Fibroblast of peridontal ligament (primary cell): ENCODE results near the gene NCOA1.
"Not testable (repeated sequence)": the region's sequence is repeated elsewhere in the genome, so short reads cannot be mapped to it uniquely, and the experiment has no call there.

Experiments
- DNase-seq: peaks from one replicate; pipeline ENCODE4 v3.0.0-alpha.2; 2010; ENCODE audit errors: extremely low read depth

NCOA1 gene

GRCh38 chr2:24787532-24787931 is 296.5 kb downstream of the NCOA1 start:
- no peak for DNase-seq

- DNase-seq: no peak
Measured at GRCh38 chr2:24788816-24789215, 297.8 kb downstream of the NCOA1 start.

GRCh38 chr2:24791452-24791851 is 300.4 kb downstream of the NCOA1 start:
- no peak for DNase-seq

GRCh38 chr2:24792542-24792873 is 301.5 kb downstream of the NCOA1 start:
- no peak for DNase-seq

GRCh38 chr2:24792874-24793760 is 302.1 kb downstream of the NCOA1 start, which contains the start of the genes CENPO and PTRHD1:
Gene CENPO (plus strand): TSS chr2:24793425. CDS start chr2:24793920, 495 bp downstream.
Gene PTRHD1 (minus strand): TSS chr2:24793391. CDS start chr2:24793377, 14 bp downstream.
- peak; percentile 95 for DNase-seq

GRCh38 chr2:24793761-24794435 is 302.8 kb downstream of the NCOA1 start:
- DNase-seq: no peak

- no peak for DNase-seq
Measured at GRCh38 chr2:24797644-24798043, 306.6 kb downstream of the NCOA1 start.

GRCh38 chr2:24800487-24800886 is 309.4 kb downstream of the NCOA1 start:
- DNase-seq: not testable (repeated sequence)

GRCh38 chr2:24805811-24806660 is 315.0 kb downstream of the NCOA1 start:
- not testable (repeated sequence) for DNase-seq

GRCh38 chr2:24806661-24807036 is 315.6 kb downstream of the NCOA1 start:
- DNase-seq: no peak

GRCh38 chr2:24809316-24810007 is 318.4 kb downstream of the NCOA1 start:
- peak; percentile 26 for DNase-seq

GRCh38 chr2:24813691-24814137 is 322.7 kb downstream of the NCOA1 start:
- DNase-seq: no peak

GRCh38 chr2:24814516-24814915 is 323.5 kb downstream of the NCOA1 start:
- DNase-seq: no peak

GRCh38 chr2:24815171-24815570 is 324.1 kb downstream of the NCOA1 start:
- DNase-seq: no peak

- no peak for DNase-seq
Measured at GRCh38 chr2:24816404-24816803, 325.4 kb downstream of the NCOA1 start.

GRCh38 chr2:24816884-24817283 is 325.8 kb downstream of the NCOA1 start:
- DNase-seq: peak; percentile 62

GRCh38 chr2:24818721-24819167 is 327.7 kb downstream of the NCOA1 start:
- no peak for DNase-seq

GRCh38 chr2:24819442-24820174 is 328.6 kb downstream of the NCOA1 start:
- DNase-seq: no peak

GRCh38 chr2:24820175-24820513 is 329.1 kb downstream of the NCOA1 start:
- DNase-seq: no peak
